Measurements from ENCODE around the gene ZBTB42.

The ZBTB42 gene

DNA sequence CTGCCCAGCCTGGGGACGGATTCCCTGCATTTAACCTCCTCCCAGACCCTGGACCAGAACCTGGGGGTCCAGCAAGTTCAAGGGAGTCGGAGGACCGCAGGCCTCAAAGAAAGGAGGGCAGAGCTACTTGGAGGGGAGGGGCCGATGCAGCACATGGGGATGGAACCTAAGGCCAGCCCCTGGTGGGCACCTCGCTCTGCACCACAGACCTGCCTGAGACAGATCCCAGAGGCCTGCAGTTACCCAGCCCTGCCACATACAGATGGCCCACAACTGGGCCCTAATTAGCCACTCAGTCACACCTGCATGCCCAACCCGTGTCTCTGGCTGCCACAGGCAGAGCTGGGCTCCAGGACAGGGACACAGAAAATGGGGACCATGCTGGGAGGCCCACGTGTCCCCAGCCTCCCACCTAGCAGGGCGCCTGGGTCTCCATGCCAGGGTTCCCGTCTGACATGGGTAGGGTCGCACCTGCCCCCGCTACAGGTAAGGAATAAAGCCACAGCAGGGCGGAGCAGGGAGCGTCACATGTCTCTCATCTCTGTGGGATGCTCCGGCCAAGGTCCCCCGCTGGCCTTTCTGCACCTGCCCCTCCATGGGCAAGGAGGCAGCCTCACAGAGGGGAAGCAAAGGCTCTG, 22.1 kb upstream of the ZBTB42 start:
- no peak for DNase-seq (ENCODE audit: low spot score)
- in situ Hi-C loops (cut with MboI; ENCODE audit: low sequenced_read_pairs, unreplicated experiment): no loop called here
- TF ChIP-seq CTCF (IDR thresholded peaks at IDR 0.05; ENCODE audit: borderline replicate concordance, control extremely low read depth, extremely low read depth, insufficient read depth, missing control alignments): no peak

DNA sequence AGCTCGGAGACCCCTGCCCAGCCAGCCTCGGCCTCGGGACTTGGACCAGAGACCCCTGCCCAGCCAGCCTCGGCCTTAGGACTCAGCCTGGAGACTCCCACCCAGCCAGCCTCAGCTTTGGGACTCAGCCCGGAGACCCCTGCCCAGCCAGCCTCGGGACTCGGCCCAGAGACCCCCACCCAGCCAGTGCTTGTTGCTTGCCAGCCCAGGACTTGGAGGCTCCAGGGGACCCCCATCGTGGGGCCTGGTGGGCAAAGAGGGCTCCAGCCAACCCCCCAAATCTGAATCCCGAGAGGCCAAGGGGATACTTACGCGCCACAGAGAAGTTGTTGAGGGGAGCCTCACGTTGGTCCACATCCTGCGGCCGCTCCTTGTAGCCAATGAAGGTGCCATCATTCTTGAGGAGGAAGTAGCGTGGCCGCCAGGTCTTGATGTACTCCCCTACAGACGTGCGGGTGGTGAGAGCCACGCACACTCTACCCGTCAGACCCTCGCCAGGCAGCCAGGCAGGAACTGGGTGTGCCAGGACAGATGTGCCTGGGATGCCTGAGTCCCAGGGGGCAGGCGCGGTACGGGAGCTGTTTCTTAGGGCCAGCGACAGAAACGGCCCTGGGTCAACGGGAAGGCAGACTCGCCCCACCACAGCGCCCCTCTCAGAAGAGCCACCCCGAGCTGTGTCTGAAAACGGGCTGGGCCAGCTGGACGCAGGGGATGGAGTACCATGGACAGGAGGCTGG, 21.0 kb upstream of the ZBTB42 start:
- no peak for DNase-seq (ENCODE audit: low spot score)
- no peak for TF ChIP-seq CTCF (IDR thresholded peaks at IDR 0.05; ENCODE audit: borderline replicate concordance, control extremely low read depth, extremely low read depth, insufficient read depth, missing control alignments)
- in situ Hi-C loops (cut with MboI; ENCODE audit: low sequenced_read_pairs, unreplicated experiment): no loop called here

- no peak for DNase-seq (ENCODE audit: low spot score)
- in situ Hi-C loops (cut with MboI; ENCODE audit: low sequenced_read_pairs, unreplicated experiment): no loop called here
- TF ChIP-seq CTCF (IDR thresholded peaks at IDR 0.05; ENCODE audit: borderline replicate concordance, control extremely low read depth, extremely low read depth, insufficient read depth, missing control alignments): no peak
These were observed 20.3 kb upstream of the ZBTB42 start for GRCh38 chr14:104780513-104781030.

DNA sequence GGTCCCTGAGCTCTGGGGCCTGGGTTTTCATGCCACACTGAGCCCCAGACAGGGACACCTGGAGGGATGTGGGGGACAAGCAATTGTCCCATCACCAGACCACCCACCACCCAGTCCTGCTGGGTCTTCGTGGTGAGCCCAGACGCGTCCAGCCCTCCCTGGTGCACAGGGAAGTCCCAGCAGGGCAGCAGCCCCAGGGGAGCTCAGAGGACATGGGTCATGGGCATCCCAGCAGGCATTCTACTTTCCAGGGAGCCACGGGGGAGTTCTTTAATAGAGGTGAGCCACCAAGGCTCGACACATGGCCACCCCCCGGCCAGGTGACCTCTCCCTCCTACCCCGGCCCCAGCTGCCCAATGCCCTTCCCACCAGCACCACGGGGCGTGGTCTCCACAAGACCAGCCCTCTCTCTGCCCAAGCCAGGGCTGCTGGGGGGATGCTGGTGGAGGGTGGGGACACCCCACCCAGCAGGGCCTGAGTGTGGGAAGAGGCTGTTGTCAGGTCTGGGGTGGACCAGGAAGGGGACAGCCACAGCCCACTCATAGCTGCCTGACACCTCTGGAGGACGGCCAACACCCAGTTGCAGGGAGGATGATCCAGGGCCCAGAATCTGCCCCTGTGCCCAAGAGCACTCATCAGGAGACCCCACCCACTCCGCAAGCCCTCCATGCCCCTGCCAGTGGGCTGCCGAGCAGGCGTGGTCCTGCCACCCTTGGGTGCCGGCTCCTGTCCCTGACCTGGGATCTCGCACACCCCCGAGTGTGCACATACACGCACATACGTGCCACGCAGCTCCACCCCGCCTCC, 19.4 kb upstream of the ZBTB42 start:
- in situ Hi-C loops (cut with MboI; ENCODE audit: low sequenced_read_pairs, unreplicated experiment): no loop called here
- DNase-seq (ENCODE audit: low spot score): no peak
- TF ChIP-seq CTCF (IDR thresholded peaks at IDR 0.05; ENCODE audit: borderline replicate concordance, control extremely low read depth, extremely low read depth, insufficient read depth, missing control alignments): no peak

- no peak for TF ChIP-seq CTCF (IDR thresholded peaks at IDR 0.05; ENCODE audit: borderline replicate concordance, control extremely low read depth, extremely low read depth, insufficient read depth, missing control alignments)
- in situ Hi-C loops (cut with MboI; ENCODE audit: low sequenced_read_pairs, unreplicated experiment): no loop called here
- no peak for DNase-seq (ENCODE audit: low spot score)
These were observed 18.7 kb upstream of the ZBTB42 start for GRCh38 chr14:104782086-104782807.

GRCh38 chr14:104782808-104783139, 18.1 kb upstream of the ZBTB42 start:
- DNase-seq (ENCODE audit: low spot score): no peak
- no peak for TF ChIP-seq CTCF (IDR thresholded peaks at IDR 0.05; ENCODE audit: borderline replicate concordance, control extremely low read depth, extremely low read depth, insufficient read depth, missing control alignments)
- in situ Hi-C loops (cut with MboI; ENCODE audit: low sequenced_read_pairs, unreplicated experiment): no loop called here
